Adrenal gland (tissue), 5 donors: ENCODE results near the gene CCDC69.
A peak's percentile ranks its signal among the peaks of the same experiment; 100 is the strongest.
"Not testable (repeated sequence)": the region's sequence is repeated elsewhere in the genome, so short reads cannot be mapped to it uniquely, and the experiment has no call there.

Experiments used
- CTCF ChIP-seq, 6 experiments: fragments of 450-650 bp in 4 of 6; fragments of 200-600 bp in 2 of 6; sonication (generic) in 1 of 6; IDR thresholded peaks; 1 replicate in 5 of 6; 2 replicates in 1 of 6; pipeline versions ENCODE4 v1.5.1 to v1.8.0; 2016 to 2021; ENCODE audit warnings: antibody characterized with exemption in 6 of 6, mild to moderate bottlenecking in 2 of 6, moderate library complexity in 1 of 6
- POLR2A ChIP-seq, 2 donors: fragments of 450-650 bp; IDR thresholded peaks; one replicate each; pipeline ENCODE4 v1.6.1; 2017; ENCODE audit warnings: antibody characterized with exemption in 2 of 2, mild to moderate bottlenecking in 2 of 2, moderate library complexity in 1 of 2
- donor health status: DM: no; HTN: no; CAD: no.

GRCh38 chr5:151197291-151197600, 26.6 kb downstream of the CCDC69 start:
- not testable (repeated sequence) for TF ChIP-seq CTCF (IDR thresholded peaks at IDR 0.05)
- peak in 1 of 2 donors; percentile 40 for TF ChIP-seq POLR2A (IDR thresholded peaks at IDR 0.05)
